CD8-positive, alpha-beta memory T cell (primary cell): ENCODE results near the gene MYO3B. TPM values are rescaled to one million over a fixed set of nuclear protein-coding genes. Genes with fewer than 3 reads are reported as not detected.
"Not testable (repeated sequence)": the region's sequence is repeated elsewhere in the genome, so short reads cannot be mapped to it uniquely, and the experiment has no call there.

Source experiments
- CTCF ChIA-PET: fragments of 350-600 bp; sonication (Branson Sonifier 250); formaldehyde crosslinking; loops from one replicate; lab custom pipeline; 2021; ENCODE audit warnings: antibody characterized with exemption; lab: Charles Lee
- POLR2A ChIA-PET: fragments of 350-600 bp; sonication (Branson Sonifier 250); formaldehyde crosslinking; loops from one replicate; lab custom pipeline; 2021; ENCODE audit warnings: antibody characterized with exemption; lab: Charles Lee
- DNase-seq, 5 donors: peaks; one replicate each; pipeline versions ENCODE4 v3.0.0 to v3.0.0-alpha.2; 2020 to 2022; ENCODE audit warnings: mixed read lengths in 1 of 5
- H3K27ac ChIP-seq: one replicate; pipeline ENCODE4 v1.7.0; 2013; ENCODE audit warnings: low read depth, mild to moderate bottlenecking, low read length, moderate library complexity
- H3K27me3 ChIP-seq: 2 replicates; pipeline ENCODE4 v1.7.0; 2013; ENCODE audit warnings: low read length, mild to moderate bottlenecking; ENCODE audit not compliant: insufficient read depth, poor library complexity, severe bottlenecking
- H3K36me3 ChIP-seq: 2 replicates; pipeline ENCODE4 v1.7.0; 2013; ENCODE audit warnings: mild to moderate bottlenecking, low read length, moderate library complexity; ENCODE audit not compliant: insufficient read depth
- H3K4me1 ChIP-seq: 2 replicates; pipeline ENCODE4 v1.7.0; 2013; ENCODE audit warnings: mild to moderate bottlenecking, low read length, moderate library complexity; ENCODE audit not compliant: insufficient read depth
- H3K4me3 ChIP-seq: 2 replicates; pipeline ENCODE4 v1.7.0; 2013; ENCODE audit warnings: mild to moderate bottlenecking, low read length
- H3K9me3 ChIP-seq: 2 replicates; pipeline ENCODE4 v1.7.0; 2013; ENCODE audit warnings: mild to moderate bottlenecking, low read length
- H3K27ac Mint-ChIP-seq, 8 donors: one replicate each; pipeline ENCODE4 v1.8.0; 2020 to 2021; ENCODE audit warnings: mixed read lengths in 8 of 8, mild to moderate bottlenecking in 6 of 8, inconsistent platforms in 3 of 8, moderate library complexity in 3 of 8
- H3K27me3 Mint-ChIP-seq, 2 donors: one replicate each; pipeline ENCODE4 v1.8.0; 2020 to 2021; ENCODE audit warnings: mixed read lengths in 2 of 2, mild to moderate bottlenecking in 1 of 2, moderate library complexity in 1 of 2
- H3K36me3 Mint-ChIP-seq, 3 donors: one replicate each; pipeline ENCODE4 v1.8.0; 2020 to 2021; ENCODE audit warnings: mixed read lengths in 3 of 3, inconsistent platforms in 1 of 3, mild to moderate bottlenecking in 1 of 3
- H3K4me1 Mint-ChIP-seq, 3 donors: one replicate each; pipeline ENCODE4 v1.8.0; 2020 to 2021; ENCODE audit warnings: mixed read lengths in 3 of 3, inconsistent platforms in 1 of 3, mild to moderate bottlenecking in 1 of 3
- H3K4me3 Mint-ChIP-seq, 7 donors: one replicate each; pipeline ENCODE4 v1.8.0; 2020 to 2021; ENCODE audit warnings: mixed read lengths in 7 of 7, mild to moderate bottlenecking in 6 of 7, moderate library complexity in 4 of 7, inconsistent platforms in 2 of 7
- H3K9me3 Mint-ChIP-seq, 5 donors: one replicate each; pipeline ENCODE4 v1.8.0; 2020 to 2022; ENCODE audit warnings: mixed read lengths in 5 of 5, mild to moderate bottlenecking in 3 of 5, moderate library complexity in 2 of 5, inconsistent platforms in 1 of 5
- polyA plus RNA-seq: library from polyadenylated mRNA; unstranded; fragments of 300-500 nt; fragmentation: Illumina TruSeq; gene quantifications from one replicate; pipeline ENCODE4 v1.2.3, GENCODE V29; 2021
- total RNA-seq, 2 experiments: library from RNA; stranded (reverse); gene quantifications; one replicate each; pipeline ENCODE4 v1.2.3, GENCODE V29; 2021

Gene MYO3B
- total and polyA plus RNA-seq, 3 experiments from 2014 or later: 0.08 to 0.33 (median 0.18) TPM

DNA sequence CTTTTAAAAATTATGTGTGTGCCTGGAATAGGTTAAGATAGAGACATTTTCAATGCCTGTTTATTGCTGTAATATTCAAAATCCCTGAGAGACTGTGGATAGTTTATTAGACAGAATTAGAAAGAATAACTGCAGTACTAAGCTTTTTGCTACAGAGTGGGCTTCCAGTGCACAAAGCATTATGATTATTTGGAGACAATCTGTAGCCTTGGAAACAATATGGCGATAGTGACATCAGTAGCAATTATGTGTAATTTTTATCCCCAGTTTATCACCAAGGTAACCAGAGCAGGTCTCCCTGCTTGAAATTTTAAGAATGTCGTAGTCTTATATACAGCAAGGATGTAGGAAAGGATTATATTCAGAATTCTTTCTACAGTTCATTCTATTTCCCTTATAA lies 100.0 kb downstream of the MYO3B start:
- no peak overlapping the region for H3K4me3 ChIP-seq
- Mint-ChIP-seq H3K9me3 (peaks cover 0 to 4% (median 0%) of the 10 kb centered on the region in 5 donors), H3K4me1 (no peaks in the 10 kb centered on the region), H3K27ac (no peak overlapping the region), H3K4me3 (no peak overlapping the region), H3K27me3 (peaks cover 5 to 16% of the 10 kb centered on the region in 2 donors), H3K36me3 (no peaks in the 10 kb centered on the region)
- no peaks in the 10 kb centered on the region for H3K9me3 ChIP-seq
- POLR2A ChIA-PET: no interaction called here
- no peaks in the 10 kb centered on the region for H3K27me3 ChIP-seq
- H3K4me1 ChIP-seq: no peaks in the 10 kb centered on the region
- CTCF ChIA-PET: no interaction called here
- H3K27ac ChIP-seq: no peak overlapping the region
- H3K36me3 ChIP-seq: no peaks in the 10 kb centered on the region
- no peak for DNase-seq

DNA sequence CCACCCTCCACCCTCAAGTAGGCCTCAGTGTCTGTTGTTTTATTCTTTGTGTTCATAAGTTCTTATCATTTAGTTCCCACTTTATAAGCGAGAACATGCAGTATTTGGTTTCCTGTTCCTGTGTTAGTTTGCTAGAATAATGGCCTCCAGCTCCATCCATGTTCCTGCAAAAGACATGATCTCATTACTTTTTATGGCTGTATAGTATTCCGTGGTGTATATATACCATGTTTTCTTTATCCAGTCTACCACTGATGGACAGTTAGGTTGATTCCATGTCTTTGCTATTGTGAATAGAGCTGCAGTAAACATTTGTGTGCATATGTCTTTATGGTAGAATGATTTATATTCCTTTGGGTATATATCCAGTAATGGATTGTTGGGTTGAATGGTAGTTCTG lies 101.7 kb downstream of the MYO3B start:
- CTCF ChIA-PET: not testable (repeated sequence)
- peaks cover 0 to 24% of the 10 kb centered on the region in 2 donors for H3K27me3 Mint-ChIP-seq

DNA sequence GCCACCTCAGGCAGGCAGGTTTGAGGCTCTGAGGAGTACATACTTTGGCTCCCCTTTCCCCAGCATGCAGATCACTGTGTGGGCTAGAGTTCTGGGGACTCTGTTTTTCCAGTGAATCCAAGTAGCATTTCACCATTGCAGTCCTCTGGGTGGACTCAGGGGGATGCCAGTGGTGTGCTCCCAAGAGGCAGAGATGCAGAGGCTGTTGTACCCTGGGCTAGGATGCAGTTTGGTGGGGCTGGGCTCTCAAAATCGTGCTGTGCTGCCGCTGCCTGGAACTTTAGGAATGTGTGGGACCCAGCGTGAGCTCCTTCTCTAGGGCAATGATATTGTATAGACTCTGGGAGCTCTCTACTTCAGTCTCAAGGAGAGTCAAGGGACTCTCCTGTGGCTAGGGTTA lies 104.9 kb downstream of the MYO3B start:
- H3K9me3 Mint-ChIP-seq: peaks cover 0 to 4% (median 0%) of the 10 kb centered on the region in 5 donors
- ChIA-PET POLR2A (no interaction called here), CTCF (no interaction called here)
- Histone ChIP-seq H3K4me3 (no peak overlapping the region), H3K9me3 (no peaks in the 10 kb centered on the region), H3K27ac (no peak overlapping the region), H3K4me1 (no peaks in the 10 kb centered on the region), H3K36me3 (no peaks in the 10 kb centered on the region), H3K27me3 (no peaks in the 10 kb centered on the region)
- H3K4me3 Mint-ChIP-seq: no peak overlapping the region
- no peak for DNase-seq
- no peaks in the 10 kb centered on the region for H3K4me1 Mint-ChIP-seq
- H3K27ac Mint-ChIP-seq: no peak overlapping the region
- H3K36me3 Mint-ChIP-seq: no peaks in the 10 kb centered on the region
- peaks cover 4 to 29% of the 10 kb centered on the region in 2 donors for H3K27me3 Mint-ChIP-seq

More for the DNA sequence above, 101.7 kb downstream of the MYO3B start:
- H3K4me1 Mint-ChIP-seq, H3K27ac Mint-ChIP-seq, H3K27me3 ChIP-seq, H3K36me3 ChIP-seq, H3K4me1 ChIP-seq, POLR2A ChIA-PET, H3K36me3 Mint-ChIP-seq, H3K9me3 Mint-ChIP-seq, H3K4me3 Mint-ChIP-seq, H3K9me3 ChIP-seq, H3K4me3 ChIP-seq, H3K27ac ChIP-seq, DNase-seq: not testable (repeated sequence)

DNA sequence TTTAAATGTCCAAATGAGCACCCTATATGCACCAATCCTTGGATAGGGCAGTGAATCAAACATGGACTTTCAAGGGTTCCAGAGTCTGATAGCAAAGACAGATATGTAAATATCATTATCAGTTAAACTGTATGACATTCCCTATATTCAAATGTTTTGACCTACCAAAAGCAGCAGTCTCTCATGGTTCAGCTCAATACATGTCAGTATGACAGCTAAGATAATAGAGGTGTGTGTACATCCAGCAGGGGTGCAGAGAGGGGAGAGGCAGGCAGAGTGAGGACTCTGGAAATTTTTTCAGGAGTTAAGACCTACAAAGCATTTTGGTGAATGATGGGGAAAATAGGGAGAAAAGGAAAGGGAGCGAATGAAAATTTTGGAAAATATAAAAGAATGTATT lies 106.3 kb downstream of the MYO3B start:
- CTCF ChIA-PET: no interaction called here
- Histone ChIP-seq H3K4me3 (no peak overlapping the region), H3K9me3 (no peaks in the 10 kb centered on the region), H3K27me3 (no peaks in the 10 kb centered on the region), H3K27ac (no peak overlapping the region), H3K4me1 (no peaks in the 10 kb centered on the region), H3K36me3 (no peaks in the 10 kb centered on the region)
- peaks cover 0 to 7% (median 2%) of the 10 kb centered on the region in 5 donors for H3K9me3 Mint-ChIP-seq
- no peaks in the 10 kb centered on the region for H3K4me1 Mint-ChIP-seq
- H3K27ac Mint-ChIP-seq: no peak overlapping the region
- H3K36me3 Mint-ChIP-seq: no peaks in the 10 kb centered on the region
- no peak for DNase-seq
- POLR2A ChIA-PET: no interaction called here
- H3K27me3 Mint-ChIP-seq: peaks cover 9 to 38% of the 10 kb centered on the region in 2 donors
- H3K4me3 Mint-ChIP-seq: no peak overlapping the region

DNA sequence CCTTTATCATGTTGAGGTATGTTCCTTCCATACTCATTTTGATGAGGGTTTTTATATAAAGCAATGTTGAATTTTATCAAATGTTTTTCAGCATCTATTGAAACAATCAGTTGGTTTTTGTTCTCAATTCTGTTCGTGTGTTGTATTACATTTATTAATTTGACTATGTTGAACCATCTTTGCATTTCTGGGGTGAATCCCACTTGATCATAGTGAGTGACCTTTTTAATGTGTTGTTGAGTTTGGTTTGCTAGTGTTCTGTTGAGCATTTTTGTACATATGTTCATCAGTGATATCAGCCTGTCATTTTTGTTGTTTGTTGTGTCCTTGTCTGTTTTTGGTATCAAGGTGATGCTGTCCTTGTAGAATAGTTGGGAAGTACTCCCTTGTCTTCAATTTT lies 110.9 kb downstream of the MYO3B start:
- POLR2A ChIA-PET: no interaction called here
- no peaks in the 10 kb centered on the region for H3K27me3 ChIP-seq
- no peak for DNase-seq
- no peak overlapping the region for H3K27ac Mint-ChIP-seq
- no peak overlapping the region for H3K4me3 ChIP-seq
- H3K36me3 Mint-ChIP-seq: peaks cover 0 to 4% (median 0%) of the 10 kb centered on the region in 3 donors
- no peaks in the 10 kb centered on the region for H3K36me3 ChIP-seq
- H3K4me1 Mint-ChIP-seq: no peaks in the 10 kb centered on the region
- peaks cover 18 to 31% (median 22%) of the 10 kb centered on the region in 5 donors for H3K9me3 Mint-ChIP-seq
- no peaks in the 10 kb centered on the region for H3K4me1 ChIP-seq
- peaks cover 16 to 45% of the 10 kb centered on the region in 2 donors for H3K27me3 Mint-ChIP-seq
- CTCF ChIA-PET: no interaction called here
- no peaks in the 10 kb centered on the region for H3K9me3 ChIP-seq
- no peak overlapping the region for H3K4me3 Mint-ChIP-seq
- H3K27ac ChIP-seq: no peak overlapping the region

DNA sequence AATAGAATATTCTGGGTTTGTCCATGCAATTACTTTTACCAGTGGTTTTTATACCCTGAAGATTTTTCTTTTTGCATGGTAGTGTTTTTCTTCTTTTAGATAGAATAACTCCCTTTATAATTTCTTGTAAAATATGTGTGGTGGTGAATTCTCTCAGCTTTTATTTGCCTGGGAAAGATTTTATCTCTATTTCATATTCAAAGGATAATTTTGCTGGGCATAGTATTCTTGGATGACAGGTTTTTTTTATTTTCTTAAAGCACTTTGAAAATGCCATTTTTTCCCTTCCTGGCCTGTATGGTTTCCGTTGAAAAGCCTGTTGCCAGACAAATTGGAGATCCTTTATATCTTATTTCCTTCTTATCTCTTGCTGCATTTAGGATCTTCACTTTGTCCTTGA lies 113.5 kb downstream of the MYO3B start:
- no peak for DNase-seq
- ChIA-PET POLR2A (no interaction called here), CTCF (no interaction called here)
- no peaks in the 10 kb centered on the region for H3K36me3 ChIP-seq
- Mint-ChIP-seq H3K36me3 (peaks cover 0 to 4% (median 0%) of the 10 kb centered on the region in 3 donors), H3K4me3 (no peak overlapping the region), H3K4me1 (no peaks in the 10 kb centered on the region), H3K9me3 (peaks cover 19 to 31% (median 24%) of the 10 kb centered on the region in 5 donors), H3K27me3 (peaks cover 21 to 53% of the 10 kb centered on the region in 2 donors), H3K27ac (no peak overlapping the region)
- no peaks in the 10 kb centered on the region for H3K4me1 ChIP-seq
- no peak overlapping the region for H3K4me3 ChIP-seq
- no peak overlapping the region for H3K27ac ChIP-seq
- peaks cover 6% of the 10 kb centered on the region for H3K9me3 ChIP-seq
- no peaks in the 10 kb centered on the region for H3K27me3 ChIP-seq

DNA sequence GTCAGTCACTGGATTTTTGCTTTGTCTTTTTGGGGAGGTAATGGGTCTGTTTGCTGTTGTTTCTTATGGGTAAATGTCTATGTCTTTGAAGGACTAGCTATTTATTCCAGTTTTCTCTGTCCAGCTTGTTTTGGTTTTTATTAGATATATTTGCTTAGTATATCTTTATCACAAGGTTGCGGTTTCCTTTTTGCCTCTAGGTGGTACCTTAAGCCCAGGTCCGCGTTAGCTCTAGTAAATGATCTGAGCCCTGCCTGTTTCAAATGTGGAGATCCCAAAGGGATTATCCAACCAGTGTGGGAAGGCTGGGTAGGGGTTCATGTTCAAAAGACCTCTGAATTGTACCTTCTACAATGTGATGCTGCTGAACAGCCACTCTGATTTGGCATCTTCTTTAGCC lies 114.5 kb downstream of the MYO3B start:
- ChIA-PET CTCF (no interaction called here), POLR2A (no interaction called here)
- peaks cover 19 to 52% of the 10 kb centered on the region in 2 donors for H3K27me3 Mint-ChIP-seq
- H3K27me3 ChIP-seq: no peaks in the 10 kb centered on the region
- H3K9me3 ChIP-seq: peaks cover 7% of the 10 kb centered on the region
- DNase-seq: no peak
- H3K4me3 Mint-ChIP-seq: no peak overlapping the region
- H3K27ac Mint-ChIP-seq: no peak overlapping the region
- no peaks in the 10 kb centered on the region for H3K4me1 ChIP-seq
- no peaks in the 10 kb centered on the region for H3K36me3 ChIP-seq
- H3K4me1 Mint-ChIP-seq: no peaks in the 10 kb centered on the region
- H3K36me3 Mint-ChIP-seq: peaks cover 0 to 4% (median 0%) of the 10 kb centered on the region in 3 donors
- no peak overlapping the region for H3K4me3 ChIP-seq
- H3K9me3 Mint-ChIP-seq: peaks cover 19 to 31% (median 24%) of the 10 kb centered on the region in 5 donors
- H3K27ac ChIP-seq: no peak overlapping the region

DNA sequence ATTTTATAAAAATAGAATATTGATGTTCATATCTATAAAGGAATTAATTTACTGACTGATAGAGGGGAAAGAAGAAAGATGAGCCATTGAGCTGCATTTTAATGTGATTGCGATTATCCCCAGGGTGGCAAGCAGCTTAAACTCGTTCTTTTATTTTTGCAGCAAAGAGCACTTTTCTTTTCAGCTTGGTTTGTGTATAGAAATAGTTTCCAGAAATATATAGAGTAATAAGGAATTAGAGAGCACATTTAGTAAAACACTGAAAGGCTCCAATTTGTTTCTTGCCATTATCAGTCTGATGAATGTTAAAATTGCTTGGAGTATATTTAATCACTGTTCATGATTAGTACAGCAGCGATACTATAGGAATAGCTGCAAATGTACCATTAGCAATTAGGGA lies 119.5 kb downstream of the MYO3B start:
- H3K4me1 ChIP-seq: no peaks in the 10 kb centered on the region
- no peak overlapping the region for H3K27ac Mint-ChIP-seq
- H3K27me3 ChIP-seq: no peaks in the 10 kb centered on the region
- H3K4me3 Mint-ChIP-seq: no peak overlapping the region
- no peaks in the 10 kb centered on the region for H3K4me1 Mint-ChIP-seq
- H3K36me3 Mint-ChIP-seq: no peaks in the 10 kb centered on the region
- no peak overlapping the region for H3K27ac ChIP-seq
- DNase-seq: no peak
- peaks cover 2 to 8% (median 3%) of the 10 kb centered on the region in 5 donors for H3K9me3 Mint-ChIP-seq
- peaks cover 8 to 27% of the 10 kb centered on the region in 2 donors for H3K27me3 Mint-ChIP-seq
- peaks cover 7% of the 10 kb centered on the region for H3K9me3 ChIP-seq
- H3K4me3 ChIP-seq: no peak overlapping the region
- ChIA-PET CTCF (no interaction called here), POLR2A (no interaction called here)
- H3K36me3 ChIP-seq: no peaks in the 10 kb centered on the region

DNA sequence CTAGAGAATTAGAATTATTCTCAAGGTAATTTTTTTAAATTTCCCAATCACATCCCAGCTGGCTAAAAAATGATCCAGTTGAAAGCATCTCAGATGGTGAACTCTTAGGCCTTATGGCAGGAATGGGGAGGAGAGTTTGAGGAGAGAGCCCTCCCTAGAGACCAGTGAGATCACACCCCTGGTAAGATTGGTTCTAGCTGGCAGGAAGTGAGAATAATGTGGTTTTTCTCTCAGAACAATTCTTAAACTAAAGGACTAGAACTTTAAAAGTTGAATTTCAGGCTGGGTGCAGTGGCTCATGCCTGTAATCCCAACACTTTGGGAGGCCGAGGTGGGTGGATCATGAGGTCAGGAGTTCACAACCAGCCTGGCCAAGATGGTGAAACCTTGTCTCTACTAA lies 120.2 kb downstream of the MYO3B start:
- no peaks in the 10 kb centered on the region for H3K4me1 ChIP-seq
- H3K4me3 ChIP-seq: no peak overlapping the region
- Mint-ChIP-seq H3K4me3 (no peak overlapping the region), H3K9me3 (peaks cover 0 to 8% (median 2%) of the 10 kb centered on the region in 5 donors), H3K27me3 (peaks cover 6 to 26% of the 10 kb centered on the region in 2 donors), H3K27ac (no peak overlapping the region), H3K36me3 (no peaks in the 10 kb centered on the region), H3K4me1 (no peaks in the 10 kb centered on the region)
- H3K27me3 ChIP-seq: no peaks in the 10 kb centered on the region
- ChIA-PET POLR2A (no interaction called here), CTCF (no interaction called here)
- DNase-seq: no peak
- H3K27ac ChIP-seq: no peak overlapping the region
- peaks cover 7% of the 10 kb centered on the region for H3K9me3 ChIP-seq
- H3K36me3 ChIP-seq: no peaks in the 10 kb centered on the region
